Activated T-helper 9 cell treated with anti-CD3 and anti-CD28 coated beads, Interleukin-2, amount 50 U/mL, for 16 hours (primary cell): Measurements from ENCODE around the gene NSD1.
"Not testable (repeated sequence)": the region's sequence is repeated elsewhere in the genome, so short reads cannot be mapped to it uniquely, and the experiment has no call there.

Experiments
- DNase-seq: peaks from one replicate; pipeline ENCODE4 v3.0.0-alpha.2; 2020; ENCODE audit warnings: low read depth

Gene NSD1

DNA sequence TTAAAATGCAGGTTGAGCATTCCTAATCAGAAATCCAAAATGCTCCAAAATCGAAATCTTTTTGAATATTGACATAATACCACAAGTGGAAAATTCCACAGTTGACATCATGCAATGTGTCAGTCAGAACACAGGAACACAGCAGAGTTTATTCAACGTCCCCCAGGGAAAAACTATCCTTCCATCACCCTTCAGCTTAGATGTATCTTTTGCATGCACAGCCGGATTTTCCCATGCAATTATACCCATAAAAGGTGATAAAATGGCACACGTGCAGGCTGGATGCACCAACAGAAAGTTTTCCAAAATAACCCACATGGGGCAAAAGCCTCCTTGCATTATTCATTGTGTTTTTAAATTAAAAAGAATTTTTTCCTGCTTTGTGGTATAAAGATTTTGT is 98.8 kb downstream of the NSD1 start:
- no peak for DNase-seq

DNA sequence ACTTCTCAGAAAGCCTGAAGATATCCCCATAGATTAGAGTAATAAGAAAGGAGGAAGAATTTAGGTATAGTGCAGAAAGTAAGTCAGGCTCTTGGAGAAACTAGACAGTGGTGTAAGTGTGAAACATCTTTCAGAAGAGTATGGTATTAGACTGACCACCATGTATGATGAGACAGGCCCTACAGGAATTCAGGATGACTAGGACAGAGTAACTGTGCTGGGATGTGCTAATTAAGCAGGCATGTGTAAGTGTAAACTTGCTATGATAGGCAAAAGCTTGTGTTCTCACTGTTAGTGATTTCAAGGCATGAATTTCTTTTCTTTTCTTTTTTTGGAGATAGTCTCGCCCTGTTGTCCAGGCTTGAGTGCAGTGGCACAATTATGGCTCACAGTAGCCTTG is 99.2 kb downstream of the NSD1 start:
- DNase-seq = no peak

DNA sequence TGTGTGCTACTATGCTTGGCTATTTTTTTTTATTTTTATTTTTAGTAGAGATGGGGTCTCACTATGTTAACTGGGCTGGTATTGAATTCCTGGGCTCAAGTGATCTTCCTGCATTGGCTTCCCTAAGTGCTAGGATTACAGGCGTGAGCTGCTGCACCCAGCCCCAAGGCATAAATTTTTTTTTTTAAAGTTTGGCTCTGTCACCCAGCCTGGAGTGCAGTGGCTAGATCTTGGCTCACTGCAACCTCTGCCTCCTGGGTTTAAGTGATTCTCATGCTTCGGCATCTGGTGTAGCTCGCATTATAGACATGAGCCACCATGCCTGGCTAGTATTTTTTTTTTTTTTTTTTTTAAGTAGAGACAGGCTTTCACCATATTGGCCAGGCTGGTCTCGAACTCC is 99.6 kb downstream of the NSD1 start:
- DNase-seq = no peak

DNA sequence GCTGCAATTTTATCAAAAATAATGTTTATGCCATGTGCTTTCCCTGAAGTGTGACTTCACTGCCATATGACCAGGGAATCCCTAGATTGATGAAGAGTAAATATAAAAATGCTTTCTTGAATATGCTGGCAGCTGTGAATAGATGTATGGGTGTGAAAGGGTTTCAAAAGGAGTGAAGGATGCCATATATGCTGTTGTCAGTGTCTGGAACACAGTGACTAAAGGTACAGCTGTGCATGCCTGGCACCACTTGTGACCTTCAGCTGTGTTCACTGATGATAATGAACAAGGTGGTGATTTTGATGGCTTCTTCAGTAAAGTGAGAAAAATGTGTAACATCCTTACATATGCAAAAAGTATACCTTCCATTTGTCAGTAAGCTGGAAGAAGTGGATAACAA is 100.2 kb downstream of the NSD1 start:
- no peak for DNase-seq

DNA sequence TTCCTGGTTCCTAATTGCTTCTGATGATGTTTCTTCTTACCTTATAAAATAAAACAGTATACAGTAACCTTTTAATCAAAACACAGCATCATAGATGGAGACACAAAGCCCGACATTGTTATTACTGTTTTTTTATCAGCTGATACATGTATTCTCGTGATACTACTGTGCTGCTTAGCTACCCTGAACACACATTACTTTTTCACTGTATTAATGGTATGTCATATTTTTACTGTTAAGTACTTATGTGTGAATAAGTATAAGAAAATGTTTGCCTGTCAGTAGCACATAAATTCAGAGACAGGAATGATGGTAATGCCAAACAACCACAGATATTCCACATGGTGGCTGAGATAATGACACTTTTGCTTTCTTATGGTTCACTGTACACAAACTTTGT is 101.3 kb downstream of the NSD1 start:
- no peak for DNase-seq

DNA sequence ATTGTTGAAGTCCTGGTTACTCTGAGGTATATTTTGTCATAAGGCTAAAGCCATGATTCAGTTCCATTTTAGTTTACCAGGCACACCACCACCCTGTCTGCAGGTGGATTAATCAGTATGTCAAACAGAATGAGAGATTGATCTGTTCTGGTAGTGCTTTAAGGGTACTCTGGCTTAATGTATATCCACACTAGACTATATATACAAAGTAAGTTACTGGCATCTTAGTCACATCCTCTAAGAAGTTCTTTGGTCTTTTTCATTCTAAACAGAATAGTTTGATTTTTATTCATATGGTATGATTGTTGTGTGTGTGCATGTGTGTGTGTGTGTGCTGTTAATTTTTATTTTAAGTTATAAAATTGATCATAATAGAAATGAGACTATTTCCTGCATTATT is 108.2 kb downstream of the NSD1 start:
- DNase-seq = no peak

DNA sequence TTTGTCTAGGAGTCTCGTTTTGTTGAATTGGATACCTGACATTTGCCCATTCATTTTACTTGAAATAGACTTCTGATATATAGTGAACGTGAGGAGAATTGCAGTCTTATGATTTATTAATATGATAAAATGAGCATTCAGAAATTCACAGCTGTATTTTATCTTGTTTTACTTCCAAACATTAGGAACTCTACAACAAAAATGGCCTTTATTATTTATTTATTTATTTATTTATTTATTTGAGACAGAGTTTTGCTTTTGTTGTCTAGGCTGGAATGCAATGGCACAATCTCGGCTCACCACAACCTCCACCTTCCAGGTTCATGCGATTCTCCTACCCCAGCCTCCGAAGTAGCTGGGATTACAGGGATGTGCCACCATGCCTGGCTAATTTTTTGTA is 108.7 kb downstream of the NSD1 start:
- no peak for DNase-seq

DNA sequence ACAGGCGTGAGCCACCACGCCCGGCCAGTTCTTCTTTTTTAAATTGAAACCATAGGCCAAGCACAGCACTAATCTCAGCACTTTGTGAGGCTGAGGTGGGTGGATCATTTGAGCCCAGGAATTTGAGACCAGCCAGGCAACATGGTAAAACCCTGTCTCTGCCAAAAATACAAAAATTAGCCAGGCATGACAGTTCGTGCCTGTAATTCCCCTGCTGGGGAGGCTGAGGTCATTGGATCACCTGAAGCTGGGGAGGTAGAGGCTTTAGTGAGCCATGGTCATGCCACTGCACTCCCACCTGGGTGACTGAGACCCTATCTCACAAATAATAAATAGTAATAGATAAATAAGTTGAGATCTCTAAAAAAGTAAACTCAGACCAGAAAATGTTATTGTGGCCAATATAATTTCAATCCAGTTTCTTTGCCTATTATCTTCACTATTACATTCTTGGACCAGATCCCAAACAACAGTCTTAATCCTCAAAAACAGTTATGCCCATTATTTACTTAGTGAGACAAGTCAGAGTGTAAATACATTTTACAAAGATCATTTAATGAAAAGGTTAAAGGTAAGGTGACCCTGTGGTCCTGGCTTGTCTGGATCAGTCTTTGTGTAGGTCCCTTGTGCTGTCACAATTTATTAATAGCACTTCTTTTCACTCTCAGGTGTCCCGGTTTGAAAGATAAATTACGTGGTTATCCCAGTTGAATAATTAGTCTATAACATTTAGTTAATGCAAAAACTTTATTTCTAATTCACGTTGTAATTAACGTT is 116.4 kb downstream of the NSD1 start:
- no peak for DNase-seq

DNA sequence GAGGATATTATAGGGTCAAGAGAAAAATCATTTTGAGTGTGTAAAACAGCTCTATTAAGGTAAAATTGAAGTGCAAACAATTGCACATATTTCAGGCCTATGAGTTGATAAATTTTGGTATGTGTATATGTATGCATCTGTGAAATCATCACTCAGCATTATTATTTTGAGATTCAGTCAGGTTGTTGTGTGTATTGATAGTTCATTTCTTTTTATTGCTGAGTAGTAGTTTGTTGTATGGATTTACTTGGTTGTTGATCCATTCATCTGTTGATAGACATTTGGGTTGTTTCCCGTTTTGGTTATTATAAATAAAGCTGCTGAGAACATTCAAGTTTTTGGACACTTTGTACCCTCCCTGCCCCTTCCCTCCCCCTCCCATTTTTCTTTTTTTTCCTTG is 119.7 kb downstream of the NSD1 start:
- DNase-seq = no peak

DNA sequence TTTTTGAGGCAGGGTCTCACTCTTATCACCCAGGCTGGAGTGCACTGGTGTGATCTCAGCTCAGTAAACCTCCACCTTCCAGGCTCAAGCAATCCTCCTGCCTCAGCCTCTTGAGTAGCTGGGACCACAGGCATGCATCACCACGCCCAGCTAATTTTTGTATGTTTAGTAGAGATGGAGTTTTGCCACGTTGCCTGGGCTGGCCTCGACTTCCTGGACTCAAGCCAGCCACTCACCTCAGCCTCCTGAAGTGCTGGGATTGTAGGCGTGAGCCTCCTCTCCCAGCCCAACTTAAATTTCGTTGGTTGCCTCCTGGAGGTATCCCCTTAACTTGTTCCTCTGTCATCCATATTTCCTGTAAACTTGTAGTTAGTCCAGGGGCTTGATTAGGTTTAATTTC is 122.7 kb downstream of the NSD1 start:
- no peak for DNase-seq

DNA sequence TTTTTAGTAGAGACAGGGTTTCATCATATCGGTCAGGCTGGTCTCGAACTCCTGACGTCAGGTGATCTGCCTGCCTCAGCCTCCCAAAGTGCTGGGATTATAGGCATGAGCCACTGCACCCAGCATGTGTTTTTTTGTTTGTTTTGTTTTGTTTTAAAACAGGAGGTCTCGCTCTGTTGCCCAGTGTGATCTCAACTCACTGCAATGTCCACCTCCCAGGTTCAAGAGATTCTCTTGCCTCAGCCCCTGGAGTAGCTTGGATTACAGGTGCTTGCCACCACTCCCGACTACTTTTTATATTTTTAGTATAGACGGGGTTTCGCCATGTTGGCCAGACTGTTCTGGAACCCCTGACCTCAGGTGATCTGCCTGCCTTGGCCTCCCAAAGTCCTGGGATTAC is 125.1 kb downstream of the NSD1 start:
- not testable (repeated sequence) for DNase-seq

DNA sequence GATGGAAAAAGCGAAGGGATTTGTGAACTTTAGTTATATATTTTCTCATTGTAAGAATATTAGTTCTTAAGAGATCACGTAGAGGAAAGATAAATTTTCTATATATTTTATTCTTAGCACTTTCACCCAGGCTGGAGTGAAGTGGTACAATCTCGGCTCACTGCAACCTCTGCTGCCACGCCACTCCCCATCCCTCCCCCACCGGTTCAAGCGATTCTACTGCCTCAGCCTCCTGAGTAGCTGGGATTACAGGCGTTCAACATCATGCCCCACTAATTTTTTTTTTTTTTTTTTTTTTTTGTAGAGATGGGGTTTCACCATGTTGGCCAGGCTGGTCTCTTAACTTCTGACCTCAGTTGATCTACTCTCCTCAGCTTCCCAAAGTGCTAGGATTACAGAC is 127.4 kb downstream of the NSD1 start:
- no peak for DNase-seq

DNA sequence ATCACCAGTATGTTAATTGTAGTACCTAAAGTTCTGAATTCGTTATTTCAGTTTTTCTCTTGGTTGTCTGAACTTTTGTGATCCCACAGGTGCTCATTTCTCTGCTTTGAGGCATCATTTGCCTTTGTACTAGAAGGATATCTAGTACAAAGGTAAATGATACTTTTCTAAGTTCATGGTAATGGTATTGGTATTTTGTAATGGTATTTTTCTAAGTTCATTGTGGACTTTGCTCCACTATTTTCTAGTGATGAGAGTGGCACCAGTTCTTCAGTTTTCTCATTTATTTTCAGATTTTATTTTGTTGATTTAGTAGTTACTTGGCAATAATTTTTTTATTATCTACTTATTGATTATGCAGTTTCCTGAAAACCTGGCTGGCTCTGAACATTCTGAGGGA is 127.9 kb downstream of the NSD1 start:
- DNase-seq = no peak

DNA sequence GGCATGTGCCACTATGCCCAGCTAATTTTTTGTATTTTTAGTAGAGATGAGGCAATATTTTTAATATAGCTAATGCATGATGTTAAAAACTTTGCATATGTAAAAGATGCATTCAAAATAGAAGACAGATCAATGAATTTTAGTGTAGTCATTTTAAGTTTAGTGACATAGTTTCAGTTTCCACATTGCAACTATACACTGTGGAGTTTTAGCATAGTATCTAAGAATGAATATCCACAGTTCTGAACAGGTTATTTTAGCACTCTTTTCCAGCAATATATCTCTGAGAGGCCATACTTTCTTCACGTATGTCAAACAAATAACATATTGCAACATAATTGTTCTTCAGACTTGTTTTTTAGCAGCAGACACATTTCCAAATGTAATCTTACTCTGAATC is 130.6 kb downstream of the NSD1 start:
- no peak for DNase-seq

DNA sequence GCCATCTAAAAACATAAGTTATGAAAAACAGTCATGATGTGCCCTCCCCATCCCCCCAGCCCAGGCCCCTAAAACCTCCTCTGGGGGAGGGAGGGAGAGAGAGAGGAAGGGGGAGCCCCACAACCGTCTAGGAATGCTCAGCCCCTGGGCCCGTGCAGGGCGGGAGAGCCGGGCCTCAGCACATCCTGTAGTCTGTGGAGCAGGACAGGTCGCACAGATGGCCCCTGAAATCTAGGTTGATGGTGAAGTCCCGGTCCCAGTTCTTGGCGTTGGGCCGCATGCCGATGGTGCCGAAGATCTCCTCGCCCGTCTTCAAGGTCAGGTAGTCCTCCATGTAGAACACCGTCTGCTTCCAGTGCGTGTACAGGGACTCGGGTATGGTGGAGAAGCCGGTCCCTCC is 131.8 kb downstream of the NSD1 start:
- DNase-seq = no peak

DNA sequence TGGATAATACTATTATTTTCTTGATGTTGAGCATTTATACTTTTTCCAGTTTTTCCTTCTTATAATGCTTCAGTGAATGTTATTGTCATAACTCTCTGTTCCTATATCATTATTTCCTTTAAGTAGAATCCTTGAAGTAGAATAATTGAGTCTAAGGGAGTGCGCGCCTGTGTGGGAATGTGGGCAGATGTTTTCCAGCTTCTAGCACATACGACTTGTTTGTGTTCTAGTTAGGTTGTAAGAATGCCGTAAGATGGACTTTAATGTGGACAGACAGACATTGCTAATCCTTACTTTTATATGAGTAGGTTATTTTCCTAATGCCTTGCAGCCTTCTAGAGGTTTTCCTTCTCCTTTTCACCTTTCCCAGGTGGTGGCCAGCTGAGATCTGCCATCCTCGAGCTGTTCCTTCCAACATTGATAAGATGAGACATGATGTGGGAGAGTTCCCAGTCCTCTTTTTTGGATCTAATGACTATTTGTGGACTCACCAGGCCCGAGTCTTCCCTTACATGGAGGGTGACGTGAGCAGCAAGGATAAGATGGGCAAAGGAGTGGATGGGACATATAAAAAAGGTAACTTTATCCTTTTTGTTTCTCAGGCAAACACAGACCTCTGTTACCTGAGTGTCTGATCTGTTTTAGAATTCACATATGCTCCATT is 135.8 kb downstream of the NSD1 start:
- no peak for DNase-seq

DNA sequence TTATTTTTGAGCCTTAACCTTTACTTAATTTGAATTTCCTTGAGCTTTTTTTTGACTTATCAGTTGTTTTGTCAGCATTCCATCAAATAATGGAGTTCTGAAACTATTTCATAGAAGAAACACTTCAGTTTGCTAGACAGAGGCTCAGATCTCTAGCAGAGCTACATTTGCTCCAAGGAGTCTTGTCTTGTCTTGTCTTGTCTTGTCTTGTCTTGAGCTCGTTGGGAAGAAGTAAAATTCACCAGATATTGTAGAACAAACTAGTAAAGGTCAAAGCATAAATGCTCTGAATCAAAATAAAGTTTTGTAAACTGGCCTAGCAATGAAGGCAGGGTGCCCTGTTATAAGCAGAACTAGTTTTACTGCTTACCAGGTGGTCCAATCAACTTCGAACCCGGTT is 136.4 kb downstream of the NSD1 start:
- DNase-seq = no peak

DNA sequence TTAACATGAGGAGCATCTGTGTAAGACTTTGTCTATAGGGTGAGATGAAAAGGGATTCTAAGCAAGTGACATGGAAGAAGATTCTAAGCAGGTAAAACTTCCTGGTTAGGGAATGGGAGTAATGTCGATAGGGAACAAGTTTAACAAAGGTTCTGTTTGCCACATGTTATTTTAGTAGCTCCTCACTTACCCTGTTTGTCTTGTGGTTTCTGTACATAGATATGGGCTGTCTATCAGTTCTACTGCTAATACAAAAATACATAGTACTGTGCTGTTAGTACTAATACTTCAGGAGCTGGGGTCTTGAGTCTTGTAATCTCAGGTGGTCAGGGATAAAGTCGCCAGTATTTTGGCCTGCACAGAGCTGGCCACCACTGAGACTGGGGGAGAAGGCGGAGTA is 137.1 kb downstream of the NSD1 start:
- DNase-seq = no peak

DNA sequence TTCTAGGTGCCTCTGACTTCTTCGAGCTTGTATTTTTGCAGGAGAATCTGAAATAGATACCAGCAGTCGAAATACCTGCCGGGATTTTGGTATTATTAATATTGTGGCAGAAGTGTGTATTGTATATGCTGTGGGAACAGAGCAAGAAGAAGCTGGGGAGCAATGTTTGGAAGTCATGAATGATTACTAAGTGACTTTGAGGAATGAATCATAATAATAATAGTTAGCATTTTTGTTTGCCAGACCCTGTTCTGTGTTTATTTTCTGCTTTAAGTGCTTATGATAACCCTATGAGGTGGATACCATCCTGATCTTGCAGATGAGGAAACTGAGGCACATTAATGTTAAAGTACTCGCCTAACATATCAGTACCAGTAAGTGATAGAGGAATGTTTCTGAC is 137.5 kb downstream of the NSD1 start:
- DNase-seq = no peak

DNA sequence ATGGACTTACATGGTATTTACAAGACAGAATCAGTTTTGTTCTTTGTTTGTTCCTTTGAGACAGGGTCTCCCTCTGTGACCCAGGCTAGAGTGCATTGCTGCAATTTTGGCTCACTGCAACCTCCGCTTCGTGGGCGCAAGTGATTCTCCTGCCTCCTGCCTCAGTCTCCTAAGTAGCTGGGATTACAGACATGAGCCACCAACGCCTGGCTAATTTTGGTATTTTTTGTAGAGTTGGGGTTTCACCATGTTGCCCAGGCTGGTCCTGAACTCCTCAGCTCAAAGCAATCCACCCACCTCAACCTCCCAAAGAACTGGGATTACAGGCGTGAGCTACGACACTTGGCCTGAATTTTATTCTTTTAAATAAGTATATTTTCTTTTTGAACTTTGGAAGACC is 142.3 kb downstream of the NSD1 start:
- DNase-seq = no peak

DNA sequence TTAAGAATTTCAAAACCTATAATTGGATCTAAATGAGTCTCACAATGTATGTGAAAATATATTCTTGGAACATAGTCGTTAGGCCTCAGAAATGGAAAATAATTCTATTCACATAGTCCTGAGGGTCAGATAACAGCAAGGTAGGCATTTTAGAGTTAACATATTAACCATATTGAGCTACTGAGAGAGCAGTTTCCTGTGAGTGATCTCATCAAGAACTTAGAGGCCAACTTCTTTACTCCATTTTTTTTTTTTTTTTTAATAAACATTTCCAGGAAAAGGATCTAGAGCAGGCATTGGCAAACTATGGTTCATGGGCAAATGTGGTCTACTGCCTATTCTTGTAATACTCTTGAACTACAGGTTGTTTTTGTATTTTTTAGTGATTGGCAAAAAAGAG is 143.3 kb downstream of the NSD1 start:
- DNase-seq = no peak

DNA sequence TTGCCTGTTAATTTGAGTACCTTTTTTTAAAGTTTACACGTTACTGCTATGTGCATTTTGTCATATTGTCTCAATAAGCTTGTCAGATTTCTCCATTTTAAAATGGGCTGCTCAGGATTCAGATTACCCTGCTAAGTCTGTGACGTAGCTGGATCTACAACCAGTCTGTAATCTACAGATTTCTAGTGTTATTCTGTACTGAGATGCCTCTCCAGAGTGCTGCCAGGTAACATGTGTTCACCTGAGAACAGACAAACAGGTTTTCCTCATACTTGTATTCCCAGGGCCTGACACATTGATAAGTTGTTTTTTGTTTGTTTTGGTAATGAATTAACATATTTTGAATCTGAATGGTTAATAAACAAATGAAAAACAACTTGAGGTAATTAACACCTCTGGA is 154.6 kb downstream of the NSD1 start:
- DNase-seq = no peak

DNA sequence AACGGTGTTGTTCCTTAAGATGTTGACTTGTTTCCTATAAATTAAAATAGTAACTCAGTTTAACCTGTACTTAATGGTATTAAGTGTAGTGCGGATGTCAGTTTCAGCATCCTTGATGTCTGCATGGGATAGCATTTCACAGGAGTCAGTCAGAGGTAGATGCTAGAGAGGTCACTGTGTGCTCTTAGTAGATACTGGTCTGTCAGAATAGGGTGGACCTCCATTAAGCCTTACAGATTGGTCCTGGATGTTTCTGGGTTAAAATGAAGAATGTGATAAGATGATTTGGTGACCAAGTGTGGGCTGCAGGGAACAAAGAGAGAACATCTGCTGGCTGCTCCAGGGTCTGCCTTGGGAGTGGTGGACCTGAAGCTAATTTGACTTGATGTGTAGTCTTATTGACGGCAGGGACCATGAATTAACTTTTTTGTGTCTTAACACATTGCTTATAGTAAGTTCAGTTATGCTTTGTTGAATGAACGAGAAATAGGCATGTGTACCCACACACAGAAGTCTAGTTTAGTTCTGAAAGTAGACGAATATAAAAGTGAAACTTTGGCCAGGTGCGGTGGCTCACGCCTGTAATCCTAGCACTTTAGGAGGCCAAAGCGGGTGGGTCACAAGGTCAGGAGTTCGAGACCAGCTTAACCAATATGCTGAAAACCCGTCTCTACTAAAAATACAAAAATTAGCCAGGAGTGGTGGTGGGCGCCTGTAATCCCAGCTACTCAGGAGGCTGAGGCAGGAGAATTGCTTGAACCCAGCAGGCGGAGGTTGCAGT is 157.4 kb downstream of the NSD1 start:
- DNase-seq = no peak
